Tibial nerve (tissue), 4 donors: ENCODE results near the gene CARD6. TPM values are rescaled to one million over a fixed set of nuclear protein-coding genes. Genes with fewer than 3 reads are reported as not detected.
"Not testable (repeated sequence)": the region's sequence is repeated elsewhere in the genome, so short reads cannot be mapped to it uniquely, and the experiment has no call there.

ENCODE experiments used
- DNase-seq, 2 donors: peaks; one replicate each; pipeline ENCODE4 v3.0.0-alpha.2; 2019; ENCODE audit warnings: low spot score in 2 of 2
- H3K27ac ChIP-seq, 4 donors: fragments of 200-600 bp; sonication (generic) in 3 of 4; one replicate each; pipeline ENCODE4 v1.5.1; 2017 to 2019; ENCODE audit warnings: mild to moderate bottlenecking in 1 of 4
- H3K27me3 ChIP-seq, 2 donors: fragments of 200-600 bp; sonication (generic) in 1 of 2; one replicate each; pipeline versions ENCODE4 v1.5.1 to v1.6.0; 2017 to 2019
- H3K36me3 ChIP-seq, 3 donors: fragments of 200-600 bp; sonication (generic); one replicate each; pipeline ENCODE4 v1.5.1; 2018 to 2019
- H3K4me1 ChIP-seq, 4 donors: fragments of 200-600 bp; sonication (generic) in 3 of 4; one replicate each; pipeline ENCODE4 v1.5.1; 2017 to 2019
- H3K4me3 ChIP-seq, 4 donors: fragments of 200-600 bp; sonication (generic) in 3 of 4; one replicate each; pipeline ENCODE4 v1.5.1; 2017 to 2019; ENCODE audit warnings: mild to moderate bottlenecking in 1 of 4, moderate library complexity in 1 of 4
- H3K9me3 ChIP-seq, 4 donors: fragments of 200-600 bp; sonication (generic) in 3 of 4; one replicate each; pipeline ENCODE4 v1.5.1; 2017 to 2019
- CTCF ChIP-seq, 5 experiments: fragments of 200-600 bp in 3 of 5; fragments of 450-650 bp in 2 of 5; sonication (generic) in 3 of 5; IDR thresholded peaks; one replicate each; pipeline ENCODE4 v1.5.1; 2016 to 2019; ENCODE audit warnings: antibody characterized with exemption in 5 of 5, mild to moderate bottlenecking in 3 of 5, moderate library complexity in 2 of 5
- EP300 ChIP-seq, 2 donors: sonication (generic); formaldehyde crosslinking; IDR thresholded peaks; one replicate each; pipeline ENCODE4 v1.6.1; 2017; ENCODE audit warnings: antibody characterized with exemption in 2 of 2, mild to moderate bottlenecking in 1 of 2
- POLR2A ChIP-seq, 2 donors: fragments of 450-650 bp; IDR thresholded peaks; one replicate each; pipeline ENCODE4 v1.6.1; 2017; ENCODE audit warnings: antibody characterized with exemption in 2 of 2, mild to moderate bottlenecking in 2 of 2, moderate library complexity in 2 of 2
- WGBS, 2 donors: methylation state at CpG; one replicate each; pipeline ENCODE4 v1.1.5; 2018; 5-methylcytosine and 5-hydroxymethylcytosine counted together
- total RNA-seq, 4 donors: library from RNA; depleted of rRNA; stranded (reverse); fragments of >200 nt; gene quantifications; one replicate each; pipeline ENCODE4 v1.1.0, GENCODE V29; 2016

Gene CARD6
- total RNA-seq, 4 donors from 2014 or later: 7.6 to 16.1 (median 11.3) TPM

GRCh38 chr5:40866844-40867243, 25.7 kb downstream of the CARD6 start:
- TF ChIP-seq EP300 (IDR thresholded peaks at IDR 0.05): no peak
- TF ChIP-seq CTCF (IDR thresholded peaks at IDR 0.05): no peak
- TF ChIP-seq POLR2A (IDR thresholded peaks at IDR 0.05): no peak
- no peak for DNase-seq
- H3K9me3 ChIP-seq: peaks cover 0 to 25% (median 0%) of the 10 kb centered on the region in 4 donors
- no peaks in the 10 kb centered on the region for H3K27me3 ChIP-seq
- WGBS, 2 donors: 65 to 75% methylated on average over 5 of the region's 5 CpGs
- no peak overlapping the region for H3K4me3 ChIP-seq
- H3K27ac ChIP-seq: no peak overlapping the region
- no peaks in the 10 kb centered on the region for H3K36me3 ChIP-seq
- no peaks in the 10 kb centered on the region for H3K4me1 ChIP-seq

- TF ChIP-seq CTCF (IDR thresholded peaks at IDR 0.05) (no peak), EP300 (IDR thresholded peaks at IDR 0.05) (no peak), POLR2A (IDR thresholded peaks at IDR 0.05) (no peak)
- Histone ChIP-seq H3K4me3 (no peak overlapping the region), H3K36me3 (no peaks in the 10 kb centered on the region), H3K9me3 (peaks cover 0 to 15% (median 0%) of the 10 kb centered on the region in 4 donors), H3K4me1 (no peaks in the 10 kb centered on the region), H3K27ac (no peak overlapping the region), H3K27me3 (no peaks in the 10 kb centered on the region)
- WGBS, 2 donors: 85 to 91% methylated on average over 1 of the region's 1 CpG
- no peak for DNase-seq
Observed at GRCh38 chr5:40869384-40869783, 28.2 kb downstream of the CARD6 start.

- Histone ChIP-seq H3K4me3 (no peak overlapping the region), H3K9me3 (no peaks in the 10 kb centered on the region), H3K4me1 (no peaks in the 10 kb centered on the region), H3K36me3 (no peaks in the 10 kb centered on the region), H3K27me3 (no peaks in the 10 kb centered on the region), H3K27ac (no peak overlapping the region)
- DNase-seq: no peak
- TF ChIP-seq CTCF (IDR thresholded peaks at IDR 0.05) (no peak), EP300 (IDR thresholded peaks at IDR 0.05) (no peak), POLR2A (IDR thresholded peaks at IDR 0.05) (no peak)
- 64 to 70% methylated on average over 4 of the region's 4 CpGs for WGBS, 2 donors
Observed at GRCh38 chr5:40871177-40871576, 30.0 kb downstream of the CARD6 start.

- H3K36me3 ChIP-seq, H3K27me3 ChIP-seq, DNase-seq, H3K4me3 ChIP-seq, H3K27ac ChIP-seq, H3K4me1 ChIP-seq, H3K9me3 ChIP-seq: not testable (repeated sequence)
- WGBS, 2 donors: 81 to 93% methylated on average over 8 of the region's 8 CpGs
Observed at GRCh38 chr5:40872253-40872652, 31.1 kb downstream of the CARD6 start.

GRCh38 chr5:40873286-40873880, 32.2 kb downstream of the CARD6 start:
- Histone ChIP-seq H3K36me3 (no peaks in the 10 kb centered on the region), H3K27me3 (no peaks in the 10 kb centered on the region), H3K4me3 (no peak overlapping the region), H3K27ac (no peak overlapping the region), H3K4me1 (no peaks in the 10 kb centered on the region), H3K9me3 (no peaks in the 10 kb centered on the region)
- no peak for DNase-seq
- WGBS, 2 donors: 72 to 78% methylated on average over 3 of the region's 3 CpGs
- no peak for TF ChIP-seq POLR2A (IDR thresholded peaks at IDR 0.05)
- no peak for TF ChIP-seq EP300 (IDR thresholded peaks at IDR 0.05)
- TF ChIP-seq CTCF (IDR thresholded peaks at IDR 0.05): no peak

- H3K4me3 ChIP-seq: no peak overlapping the region
- H3K27ac ChIP-seq: no peak overlapping the region
- 72 to 82% methylated on average over 3 of the region's 3 CpGs for WGBS, 2 donors
- no peak for TF ChIP-seq CTCF (IDR thresholded peaks at IDR 0.05)
- no peak for TF ChIP-seq POLR2A (IDR thresholded peaks at IDR 0.05)
- no peak for TF ChIP-seq EP300 (IDR thresholded peaks at IDR 0.05)
- no peaks in the 10 kb centered on the region for H3K9me3 ChIP-seq
- no peaks in the 10 kb centered on the region for H3K36me3 ChIP-seq
- H3K27me3 ChIP-seq: no peaks in the 10 kb centered on the region
- DNase-seq: no peak
- H3K4me1 ChIP-seq: no peaks in the 10 kb centered on the region
Observed at GRCh38 chr5:40875958-40876357, 34.8 kb downstream of the CARD6 start.
